ENCODE results near the gene CSDE1. TPM values are rescaled to one million over a fixed set of nuclear protein-coding genes. Genes with fewer than 3 reads are reported as not detected.
"Not testable (repeated sequence)": the region's sequence is repeated elsewhere in the genome, so short reads cannot be mapped to it uniquely, and the experiment has no call there.

The CSDE1 gene
- polyA plus RNA-seq, 3 donors from 2014 or later, result 223 to 269 (median 257) TPM

GRCh38 chr1:114758256-114758832 is 560 bp upstream of the CSDE1 start:
- peak overlapping the region; percentile 98 to 100 (median 99) for H3K27ac Mint-ChIP-seq

GRCh38 chr1:114756949-114757454 is 782 bp downstream of the CSDE1 start:
- Mint-ChIP-seq H3K27me3 (ENCODE audit: low read depth in 3 of 3) (peaks cover 8 to 15% (median 10%) of the 10 kb centered on the region in 3 donors), H3K4me3 (peak overlapping the region; percentile 99 to 100 (median 99)), H3K27ac (peak overlapping the region; percentile 98 to 100 (median 99)), H3K4me1 (peaks cover 61 to 67% of the 10 kb centered on the region in 2 donors), H3K36me3 (peaks cover 0 to 4% (median 3%) of the 10 kb centered on the region in 3 donors), H3K9me3 (no peaks in the 10 kb centered on the region)
- peak in 2 of 3 donors; percentile 12 to 14 for DNase-seq

More at GRCh38 chr1:114758256-114758832, 560 bp upstream of the CSDE1 start:
- H3K4me3 Mint-ChIP-seq, result peak overlapping the region; percentile 99 to 100 (median 99)
- H3K4me1 Mint-ChIP-seq, result peaks cover 49 to 53% of the 10 kb centered on the region in 2 donors
- H3K9me3 Mint-ChIP-seq, result peaks cover 0 to 5% (median 2%) of the 10 kb centered on the region in 6 donors
- DNase-seq, result no peak
- H3K27me3 Mint-ChIP-seq (ENCODE audit: low read depth in 3 of 3), result peaks cover 8 to 15% (median 14%) of the 10 kb centered on the region in 3 donors
- peaks cover 4 to 6% (median 5%) of the 10 kb centered on the region in 3 donors for H3K36me3 Mint-ChIP-seq

- peaks cover 69 to 74% of the 10 kb centered on the region in 2 donors for H3K4me1 Mint-ChIP-seq
- peak overlapping the region; percentile 98 to 100 (median 99) for H3K27ac Mint-ChIP-seq
- H3K27me3 Mint-ChIP-seq (ENCODE audit: low read depth in 3 of 3), result peaks cover 8 to 15% (median 10%) of the 10 kb centered on the region in 3 donors
- peak overlapping the region; percentile 99 to 100 (median 99) for H3K4me3 Mint-ChIP-seq
- H3K36me3 Mint-ChIP-seq, result peaks cover 0 to 4% (median 3%) of the 10 kb centered on the region in 3 donors
- no peaks in the 10 kb centered on the region for H3K9me3 Mint-ChIP-seq
- peak; percentile 46 to 77 (median 49) for DNase-seq
These were observed 1.5 kb downstream of the CSDE1 start for GRCh38 chr1:114756009-114756892.

- peak overlapping the region; percentile 98 to 100 (median 99) for H3K27ac Mint-ChIP-seq
- no peaks in the 10 kb centered on the region for H3K9me3 Mint-ChIP-seq
- peaks cover 0 to 4% (median 3%) of the 10 kb centered on the region in 3 donors for H3K36me3 Mint-ChIP-seq
- H3K4me3 Mint-ChIP-seq, result peak overlapping the region; percentile 99 to 100 (median 99)
- H3K27me3 Mint-ChIP-seq (ENCODE audit: low read depth in 3 of 3), result peaks cover 8 to 15% (median 10%) of the 10 kb centered on the region in 3 donors
- DNase-seq, result no peak
- peaks cover 79 to 84% of the 10 kb centered on the region in 2 donors for H3K4me1 Mint-ChIP-seq
These were observed 2.5 kb downstream of the CSDE1 start for GRCh38 chr1:114755006-114755931.

- not testable (repeated sequence) for H3K9me3 Mint-ChIP-seq, DNase-seq
- Mint-ChIP-seq H3K4me1 (peaks cover 89 to 100% of the 10 kb centered on the region in 2 donors), H3K27ac (peak overlapping the region in 5 of 6 donors; percentile 39 to 100 (median 87)), H3K4me3 (peak overlapping the region in 1 of 5 donors; percentile 18), H3K27me3 (ENCODE audit: low read depth in 3 of 3) (peaks cover 8 to 16% (median 10%) of the 10 kb centered on the region in 3 donors), H3K36me3 (peaks cover 6 to 10% (median 7%) of the 10 kb centered on the region in 3 donors)
These were observed 4.1 kb downstream of the CSDE1 start for GRCh38 chr1:114753702-114754101.

- Mint-ChIP-seq H3K27ac (peak overlapping the region in 1 of 6 donors; percentile 28), H3K36me3 (peaks cover 7 to 13% (median 10%) of the 10 kb centered on the region in 3 donors), H3K27me3 (ENCODE audit: low read depth in 3 of 3) (peaks cover 8 to 16% (median 10%) of the 10 kb centered on the region in 3 donors)
These were observed 4.6 kb downstream of the CSDE1 start for GRCh38 chr1:114753143-114753542.

GRCh38 chr1:114750780-114751179 is 7.0 kb downstream of the CSDE1 start:
- H3K27ac Mint-ChIP-seq, result peak overlapping the region in 2 of 6 donors; percentile 49 to 77

More at GRCh38 chr1:114753143-114753542, 4.6 kb downstream of the CSDE1 start:
- DNase-seq, result no peak
- Mint-ChIP-seq H3K9me3 (no peaks in the 10 kb centered on the region), H3K4me1 (peaks cover 91 to 100% of the 10 kb centered on the region in 2 donors), H3K4me3 (no peak overlapping the region)

GRCh38 chr1:114749835-114750234 is 7.9 kb downstream of the CSDE1 start:
- Mint-ChIP-seq H3K27ac (no peak overlapping the region), H3K9me3 (no peaks in the 10 kb centered on the region), H3K4me3 (no peak overlapping the region)

More at GRCh38 chr1:114750780-114751179, 7.0 kb downstream of the CSDE1 start:
- DNase-seq, result no peak
- no peak overlapping the region for H3K4me3 Mint-ChIP-seq
- H3K4me1 Mint-ChIP-seq, result peaks cover 83 to 98% of the 10 kb centered on the region in 2 donors
- H3K27me3 Mint-ChIP-seq (ENCODE audit: low read depth in 3 of 3), result peaks cover 0 to 1% (median 0%) of the 10 kb centered on the region in 3 donors
- no peaks in the 10 kb centered on the region for H3K9me3 Mint-ChIP-seq
- peaks cover 3 to 17% (median 13%) of the 10 kb centered on the region in 3 donors for H3K36me3 Mint-ChIP-seq

GRCh38 chr1:114746450-114747121 is 11.2 kb downstream of the CSDE1 start:
- Mint-ChIP-seq H3K27ac (no peak overlapping the region), H3K36me3 (peaks cover 8 to 20% (median 18%) of the 10 kb centered on the region in 3 donors), H3K27me3 (ENCODE audit: low read depth in 3 of 3) (peaks cover 0 to 1% (median 1%) of the 10 kb centered on the region in 3 donors), H3K4me1 (peaks cover 67 to 98% of the 10 kb centered on the region in 2 donors), H3K4me3 (no peak overlapping the region), H3K9me3 (no peaks in the 10 kb centered on the region)
- no peak for DNase-seq

More at GRCh38 chr1:114749835-114750234, 7.9 kb downstream of the CSDE1 start:
- peaks cover 3 to 17% (median 13%) of the 10 kb centered on the region in 3 donors for H3K36me3 Mint-ChIP-seq
- H3K4me1 Mint-ChIP-seq, result peaks cover 79 to 98% of the 10 kb centered on the region in 2 donors
- H3K27me3 Mint-ChIP-seq (ENCODE audit: low read depth in 3 of 3), result peaks cover 0 to 1% (median 0%) of the 10 kb centered on the region in 3 donors
- no peak for DNase-seq

- H3K4me1 Mint-ChIP-seq, result peaks cover 61 to 98% of the 10 kb centered on the region in 2 donors
- peak overlapping the region in 1 of 6 donors; percentile 16 for H3K27ac Mint-ChIP-seq
- DNase-seq, result no peak
- H3K27me3 Mint-ChIP-seq (ENCODE audit: low read depth in 3 of 3), result peaks cover 0 to 1% (median 1%) of the 10 kb centered on the region in 3 donors
- H3K36me3 Mint-ChIP-seq, result peaks cover 8 to 20% (median 18%) of the 10 kb centered on the region in 3 donors
- H3K9me3 Mint-ChIP-seq, result no peaks in the 10 kb centered on the region
- H3K4me3 Mint-ChIP-seq, result peak overlapping the region in 1 of 5 donors; percentile 19
These were observed 12.5 kb downstream of the CSDE1 start for GRCh38 chr1:114745291-114745690.

GRCh38 chr1:114741963-114742746 is 15.6 kb downstream of the CSDE1 start:
- Mint-ChIP-seq H3K27me3 (ENCODE audit: low read depth in 3 of 3) (peaks cover 0 to 1% (median 0%) of the 10 kb centered on the region in 3 donors), H3K27ac (no peak overlapping the region), H3K4me1 (peaks cover 43 to 85% of the 10 kb centered on the region in 2 donors), H3K9me3 (no peaks in the 10 kb centered on the region), H3K4me3 (no peak overlapping the region), H3K36me3 (peaks cover 8 to 21% (median 10%) of the 10 kb centered on the region in 3 donors)
- DNase-seq, result no peak

Data from immature natural killer cell (primary cell).